ENCODE data around the gene TLCD1. TPM values are rescaled to one million over a fixed set of nuclear protein-coding genes. Genes with fewer than 3 reads are reported as not detected.

Gene TLCD1
- total RNA-seq, 6 donors from 2014 or later, result 4.1 to 25.8 (median 14.1) TPM

- Histone ChIP-seq H3K36me3 (peaks cover 24 to 48% (median 37%) of the 10 kb centered on the region in 4 donors), H3K4me3 (no peak overlapping the region), H3K27me3 (no peaks in the 10 kb centered on the region), H3K9me3 (no peaks in the 10 kb centered on the region), H3K27ac (no peak overlapping the region), H3K4me1 (peaks cover 0 to 4% (median 3%) of the 10 kb centered on the region in 4 donors)
- TF ChIP-seq POLR2A (IDR thresholded peaks at IDR 0.05) (no peak), EP300 (IDR thresholded peaks at IDR 0.05) (no peak), CTCF (IDR thresholded peaks at IDR 0.05) (no peak), POLR2AphosphoS5 (IDR thresholded peaks at IDR 0.05) (no peak)
- DNase-seq, result no peak
- WGBS, 2 donors, result 81% methylated on average over 4 to 5 of the region's 5 CpGs
- ATAC-seq (ENCODE audit: low FRiP score in 2 of 2), result no peak
Observed at GRCh38 chr17:28705074-28705659, 20.9 kb downstream of the TLCD1 start.

- Histone ChIP-seq H3K9me3 (no peaks in the 10 kb centered on the region), H3K4me1 (no peaks in the 10 kb centered on the region), H3K36me3 (peaks cover 26 to 57% (median 45%) of the 10 kb centered on the region in 4 donors), H3K4me3 (no peak overlapping the region), H3K27ac (no peak overlapping the region), H3K27me3 (no peaks in the 10 kb centered on the region)
- ATAC-seq (ENCODE audit: low FRiP score in 2 of 2), result no peak
- WGBS, 2 donors, result 91 to 97% methylated on average over 6 to 13 of the region's 14 CpGs
- TF ChIP-seq EP300 (IDR thresholded peaks at IDR 0.05), result no peak
- TF ChIP-seq POLR2AphosphoS5 (IDR thresholded peaks at IDR 0.05), result no peak
- peak in 1 of 2 donors; percentile 71 for DNase-seq
Observed at GRCh38 chr17:28704219-28704858, 21.7 kb downstream of the TLCD1 start.

GRCh38 chr17:28703552-28704218 lies 22.3 kb downstream of the TLCD1 start:
- no peaks in the 10 kb centered on the region for H3K4me1 ChIP-seq
- WGBS, 2 donors, result 88% methylated on average over 16 of the region's 16 CpGs
- no peak overlapping the region for H3K27ac ChIP-seq
- no peaks in the 10 kb centered on the region for H3K27me3 ChIP-seq
- ATAC-seq (ENCODE audit: low FRiP score in 2 of 2), result no peak
- no peak overlapping the region for H3K4me3 ChIP-seq
- DNase-seq, result no peak
- peaks cover 32 to 63% (median 52%) of the 10 kb centered on the region in 4 donors for H3K36me3 ChIP-seq
- TF ChIP-seq POLR2A (IDR thresholded peaks at IDR 0.05), result no peak
- H3K9me3 ChIP-seq, result no peaks in the 10 kb centered on the region

- ATAC-seq (ENCODE audit: low FRiP score in 2 of 2) (no peak), DNase-seq (no peak)
- TF ChIP-seq CTCF (IDR thresholded peaks at IDR 0.05) (no peak), EP300 (IDR thresholded peaks at IDR 0.05) (no peak), POLR2AphosphoS5 (IDR thresholded peaks at IDR 0.05) (no peak), POLR2A (IDR thresholded peaks at IDR 0.05) (no peak)
- WGBS, 2 donors, result 76 to 86% methylated on average over 3 of the region's 3 CpGs
- Histone ChIP-seq H3K4me1 (no peaks in the 10 kb centered on the region), H3K27ac (no peak overlapping the region), H3K4me3 (no peak overlapping the region), H3K27me3 (no peaks in the 10 kb centered on the region), H3K9me3 (no peaks in the 10 kb centered on the region), H3K36me3 (peaks cover 41 to 72% (median 61%) of the 10 kb centered on the region in 4 donors)
Observed at GRCh38 chr17:28702752-28703150, 23.3 kb downstream of the TLCD1 start.

- DNase-seq, result no peak
- Histone ChIP-seq H3K9me3 (no peaks in the 10 kb centered on the region), H3K27me3 (no peaks in the 10 kb centered on the region), H3K27ac (no peak overlapping the region), H3K4me3 (no peak overlapping the region), H3K36me3 (peaks cover 47 to 78% (median 67%) of the 10 kb centered on the region in 4 donors), H3K4me1 (no peaks in the 10 kb centered on the region)
- 66 to 70% methylated on average over 10 of the region's 10 CpGs for WGBS, 2 donors
- ATAC-seq (ENCODE audit: low FRiP score in 2 of 2), result no peak
- no peak for TF ChIP-seq CTCF (IDR thresholded peaks at IDR 0.05)
- no peak for TF ChIP-seq POLR2AphosphoS5 (IDR thresholded peaks at IDR 0.05)
- TF ChIP-seq EP300 (IDR thresholded peaks at IDR 0.05), result no peak
Observed at GRCh38 chr17:28702026-28702751, 23.8 kb downstream of the TLCD1 start.

Data from upper lobe of left lung (tissue), 6 donors.